H9 (cell line): Measurements from ENCODE around the gene NTRK2. TPM values are rescaled to one million over a fixed set of nuclear protein-coding genes. Genes with fewer than 3 reads are reported as not detected.
A peak's percentile ranks its signal among the peaks of the same experiment; 100 is the strongest.

ENCODE experiments used
- DNase-seq: peaks from one replicate; pipeline ENCODE4 v3.0.0-alpha.2; 2017
- H2AFZ ChIP-seq: one replicate; pipeline ENCODE4 v1.6.1; 2013; ENCODE audit warnings: mild to moderate bottlenecking, low read length, control low read depth, moderate library complexity
- H2AK5ac ChIP-seq: 2 replicates; pipeline ENCODE4 v1.6.1; 2013; ENCODE audit warnings: low read length, control low read depth, mixed read lengths; ENCODE audit not compliant: insufficient read length
- H2BK120ac ChIP-seq: one replicate; pipeline ENCODE4 v1.6.1; 2013; ENCODE audit warnings: low read depth, mild to moderate bottlenecking, low read length, control low read depth, inconsistent platforms; ENCODE audit not compliant: poor library complexity, severe bottlenecking
- H2BK12ac ChIP-seq: 2 replicates; pipeline ENCODE4 v1.6.1; 2013; ENCODE audit warnings: low read length, control low read depth, mixed read lengths, low read depth; ENCODE audit not compliant: insufficient read length
- H2BK15ac ChIP-seq: 2 replicates; pipeline ENCODE4 v1.6.1; 2013; ENCODE audit warnings: low read depth, low read length, control low read depth
- H2BK20ac ChIP-seq: one replicate; pipeline ENCODE4 v1.6.1; 2013; ENCODE audit warnings: low read depth, mild to moderate bottlenecking, low read length, control low read depth, inconsistent platforms; ENCODE audit not compliant: poor library complexity, severe bottlenecking
- H2BK5ac ChIP-seq: 2 replicates; pipeline ENCODE4 v1.6.1; 2013; ENCODE audit warnings: low read length, control low read depth, mixed read lengths; ENCODE audit not compliant: insufficient read length
- H3K14ac ChIP-seq: 2 replicates; pipeline ENCODE4 v1.6.1; 2013; ENCODE audit warnings: low read length, control low read depth; ENCODE audit not compliant: insufficient read depth
- H3K18ac ChIP-seq: 2 replicates; pipeline ENCODE4 v1.6.1; 2013; ENCODE audit warnings: low read depth, mild to moderate bottlenecking, mixed read lengths, low read length, control low read depth; ENCODE audit not compliant: insufficient read length
- H3K23ac ChIP-seq: 2 replicates; pipeline ENCODE4 v1.6.1; 2013; ENCODE audit warnings: low read length, control low read depth, mixed read lengths, low read depth; ENCODE audit not compliant: insufficient read length
- H3K23me2 ChIP-seq: 2 replicates; pipeline ENCODE4 v1.6.1; 2013; ENCODE audit warnings: low read depth, mild to moderate bottlenecking, mixed read lengths, low read length, control low read depth; ENCODE audit not compliant: insufficient read length, poor library complexity, severe bottlenecking
- H3K27ac ChIP-seq: 2 replicates; pipeline ENCODE4 v1.5.1; 2013; ENCODE audit warnings: low read length, control low read depth, mixed read lengths, low read depth; ENCODE audit not compliant: insufficient read length
- H3K27me3 ChIP-seq: 2 replicates; pipeline ENCODE4 v1.6.1; 2013; ENCODE audit warnings: low read length, control low read depth, inconsistent platforms; ENCODE audit not compliant: insufficient read depth
- H3K4ac ChIP-seq: 2 replicates; pipeline ENCODE4 v1.6.1; 2013; ENCODE audit warnings: low read depth, mild to moderate bottlenecking, control low read depth, inconsistent platforms, low read length, moderate library complexity
- H3K4me1 ChIP-seq: 2 replicates; pipeline ENCODE4 v1.6.1; 2013; ENCODE audit warnings: low read length, control low read depth, inconsistent platforms; ENCODE audit not compliant: insufficient read depth
- H3K4me2 ChIP-seq: 2 replicates; pipeline ENCODE4 v1.6.1; 2013; ENCODE audit warnings: low read length, control low read depth, mixed read lengths; ENCODE audit not compliant: insufficient read length, insufficient read depth
- H3K56ac ChIP-seq: 2 replicates; pipeline ENCODE4 v1.6.1; 2013; ENCODE audit warnings: low read depth, mild to moderate bottlenecking, mixed read lengths, low read length, control low read depth; ENCODE audit not compliant: insufficient read length
- H3K79me1 ChIP-seq: 2 replicates; pipeline ENCODE4 v1.6.1; 2013; ENCODE audit warnings: low read depth, mild to moderate bottlenecking, moderate library complexity, low read length, control low read depth, inconsistent platforms; ENCODE audit not compliant: insufficient read depth, poor library complexity, severe bottlenecking
- H3K79me2 ChIP-seq: 2 replicates; pipeline ENCODE4 v1.6.1; 2013; ENCODE audit warnings: low read length, control low read depth, inconsistent platforms; ENCODE audit not compliant: insufficient read depth
- H3K9ac ChIP-seq: 2 replicates; pipeline ENCODE4 v1.6.1; 2013; ENCODE audit warnings: low read length, control low read depth, mixed read lengths; ENCODE audit not compliant: insufficient read length; ENCODE audit errors: extremely low read depth
- H3K9me3 ChIP-seq: one replicate; pipeline ENCODE4 v1.6.1; 2013; ENCODE audit warnings: low read depth, low read length, inconsistent platforms; ENCODE audit not compliant: control insufficient read depth
- H3T11ph ChIP-seq: one replicate; pipeline ENCODE4 v1.6.1; 2013; ENCODE audit warnings: mild to moderate bottlenecking, low read length, control low read depth, inconsistent platforms
- H4K20me1 ChIP-seq: one replicate; pipeline ENCODE4 v1.6.1; 2013; ENCODE audit not compliant: control insufficient read depth, insufficient read length, insufficient read depth
- H4K5ac ChIP-seq: 2 replicates; pipeline ENCODE4 v1.6.1; 2013; ENCODE audit warnings: low read depth, mild to moderate bottlenecking, mixed read lengths, low read length, control low read depth; ENCODE audit not compliant: insufficient read length
- H4K8ac ChIP-seq: replicated peaks from 2 replicates; pipeline ENCODE4 v1.6.1; 2013; ENCODE audit warnings: low read length, control low read depth, mixed read lengths, low read depth; ENCODE audit not compliant: insufficient read length
- H4K91ac ChIP-seq: 2 replicates; pipeline ENCODE4 v1.6.1; 2013; ENCODE audit warnings: low read depth, mild to moderate bottlenecking, moderate library complexity, mixed read lengths, low read length, control low read depth; ENCODE audit not compliant: insufficient read length
- H3K27ac Mint-ChIP-seq, 3 experiments: 2 replicates in 2 of 3; 3 replicates in 1 of 3; pipeline ENCODE4 v1.8.0; 2020 to 2021; ENCODE audit warnings: mixed read lengths in 3 of 3, mild to moderate bottlenecking in 1 of 3, moderate library complexity in 1 of 3
- H3K27me3 Mint-ChIP-seq: 2 replicates; pipeline ENCODE4 v1.8.0; 2021; ENCODE audit warnings: low read depth, mild to moderate bottlenecking, moderate library complexity, mixed read lengths
- H3K36me3 Mint-ChIP-seq, 3 experiments: 2 replicates in 2 of 3; 3 replicates in 1 of 3; pipeline ENCODE4 v1.8.0; 2020 to 2021; ENCODE audit warnings: low read depth in 3 of 3, mixed read lengths in 3 of 3; ENCODE audit not compliant: insufficient read depth in 1 of 3
- H3K4me1 Mint-ChIP-seq, 2 experiments: 2 replicates each; pipeline ENCODE4 v1.8.0; 2020; ENCODE audit warnings: mixed read lengths in 2 of 2
- H3K4me3 Mint-ChIP-seq, 2 experiments: 2 replicates in 1 of 2; 3 replicates in 1 of 2; pipeline ENCODE4 v1.8.0; 2020 to 2021; ENCODE audit warnings: mild to moderate bottlenecking in 2 of 2, mixed read lengths in 2 of 2, moderate library complexity in 1 of 2
- H3K9me3 Mint-ChIP-seq, 2 experiments: 2 replicates in 1 of 2; 3 replicates in 1 of 2; pipeline ENCODE4 v1.8.0; 2020; ENCODE audit warnings: mild to moderate bottlenecking in 2 of 2, mixed read lengths in 2 of 2, moderate library complexity in 1 of 2
- CTCF ChIP-seq: fragments of 200-600 bp; sonication (generic); conservative IDR thresholded peaks from 3 replicates; pipeline ENCODE4 v1.8.0; 2021; ENCODE audit warnings: antibody characterized with exemption, mild to moderate bottlenecking
- WGBS: extraction: QIAGEN DNeasy Blood & Tissue Kit; methylation state at CpG from one replicate; pipeline ENCODE4 v1.1.7; 2013; ENCODE audit warnings: missing lambda C conversion rate, low lambda C conversion rate, mixed read lengths; ENCODE audit not compliant: insufficient read length; ENCODE audit errors: extremely low coverage; 5-methylcytosine and 5-hydroxymethylcytosine counted together
- total RNA-seq: library from RNA; stranded (reverse); gene quantifications from 2 replicates; pipeline ENCODE4 v1.2.1, GENCODE V29; 2021

The NTRK2 gene
- total RNA-seq, 1 experiment from 2014 or later = 0.02 TPM

GRCh38 chr9:84668196-84669012 lies 1.1 kb upstream of the NTRK2 start:
- peak overlapping the region; percentile 53 for H2AFZ ChIP-seq
- DNase-seq = peak; percentile 87
- H3K27ac ChIP-seq = no peak overlapping the region
- no peak overlapping the region for H3K27ac Mint-ChIP-seq
- no peak overlapping the region for H3K14ac ChIP-seq
- H3K9ac ChIP-seq = no peak overlapping the region
- H4K91ac ChIP-seq = no peak overlapping the region
- H3K9me3 ChIP-seq = no peaks in the 10 kb centered on the region
- no peaks in the 10 kb centered on the region for H4K20me1 ChIP-seq
- H4K5ac ChIP-seq = no peak overlapping the region
- no peak overlapping the region for H3K23ac ChIP-seq
- H3K4ac ChIP-seq = no peak overlapping the region
- H3K9me3 Mint-ChIP-seq = peaks cover 8% of the 10 kb centered on the region in 2 experiments; a peak in 4 of 5 replicates
- peaks cover 41% of the 10 kb centered on the region; the same call in 1 of the 2 replicates for H3K27me3 ChIP-seq
- H2BK120ac ChIP-seq = no peak overlapping the region
- H3K23me2 ChIP-seq = peaks cover 29% of the 10 kb centered on the region
- H3K4me2 ChIP-seq = peak overlapping the region; percentile 65
- H3K79me2 ChIP-seq = no peaks in the 10 kb centered on the region
- no peak overlapping the region for H2BK15ac ChIP-seq
- H2AK5ac ChIP-seq = no peak overlapping the region
- no peak overlapping the region for H2BK5ac ChIP-seq
- H3K36me3 Mint-ChIP-seq = no peaks in the 10 kb centered on the region
- WGBS = no CpG with 5 or more reads among the region's 76 CpGs
- H2BK12ac ChIP-seq = no peak overlapping the region
- H3K4me1 ChIP-seq = no peaks in the 10 kb centered on the region
- H3K4me3 Mint-ChIP-seq = peak overlapping the region; percentile 64 to 81
- no peak overlapping the region for H3K56ac ChIP-seq
- no peak overlapping the region for H3T11ph ChIP-seq
- H4K8ac ChIP-seq = no peak overlapping the region
- H2BK20ac ChIP-seq = no peak overlapping the region
- peak; percentile 79 for TF ChIP-seq CTCF
- no peak overlapping the region for H3K18ac ChIP-seq
- no peaks in the 10 kb centered on the region for H3K79me1 ChIP-seq
- H3K4me1 Mint-ChIP-seq = peaks cover 21 to 23% of the 10 kb centered on the region in 2 experiments
- H3K27me3 Mint-ChIP-seq = peaks cover 83% of the 10 kb centered on the region
